Esophagus muscularis mucosa (tissue), 3 donors: ENCODE measurements around the gene KBTBD13.

Source experiments
- POLR2A ChIP-seq: fragments of 450-650 bp; IDR thresholded peaks from one replicate; pipeline ENCODE4 v1.6.1; 2017; ENCODE audit warnings: antibody characterized with exemption, moderate library complexity, mild to moderate bottlenecking, low read depth
- POLR2AphosphoS5 ChIP-seq, 2 donors: sonication (generic); formaldehyde crosslinking; IDR thresholded peaks; one replicate each; pipeline ENCODE4 v1.6.1; 2017; ENCODE audit warnings: antibody characterized with exemption in 2 of 2
- TF ChIP-seq, protein P1 (sequence below), 3 experiments: fragments of 200-600 bp in 2 of 3; fragments of 450-650 bp in 1 of 3; sonication (generic) in 2 of 3; IDR thresholded peaks; one replicate each; pipeline ENCODE4 v1.5.1; 2017 to 2019; ENCODE audit warnings: antibody characterized with exemption in 3 of 3, mild to moderate bottlenecking in 2 of 3, moderate library complexity in 1 of 3

DNA sequence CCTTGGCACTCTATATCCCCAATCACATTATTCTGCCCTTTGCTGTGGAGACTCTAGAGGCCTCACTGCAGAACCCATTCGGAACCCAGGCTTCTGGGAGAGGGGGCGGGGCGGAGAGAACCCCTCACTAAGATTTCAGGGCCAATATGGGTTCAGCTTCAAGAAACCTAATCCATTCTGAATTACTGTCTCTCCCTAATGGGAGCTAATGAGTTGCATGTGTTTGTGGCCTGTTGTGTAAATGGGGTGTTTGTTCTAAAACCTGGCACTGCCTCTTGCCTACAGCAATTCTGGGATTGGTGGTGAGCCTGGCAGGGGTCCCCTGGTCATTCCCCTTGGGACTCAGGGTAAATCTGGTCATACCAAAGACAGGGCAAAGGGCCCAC, 8.2 kb upstream of the KBTBD13 start:
- TF ChIP-seq, protein P1, sequence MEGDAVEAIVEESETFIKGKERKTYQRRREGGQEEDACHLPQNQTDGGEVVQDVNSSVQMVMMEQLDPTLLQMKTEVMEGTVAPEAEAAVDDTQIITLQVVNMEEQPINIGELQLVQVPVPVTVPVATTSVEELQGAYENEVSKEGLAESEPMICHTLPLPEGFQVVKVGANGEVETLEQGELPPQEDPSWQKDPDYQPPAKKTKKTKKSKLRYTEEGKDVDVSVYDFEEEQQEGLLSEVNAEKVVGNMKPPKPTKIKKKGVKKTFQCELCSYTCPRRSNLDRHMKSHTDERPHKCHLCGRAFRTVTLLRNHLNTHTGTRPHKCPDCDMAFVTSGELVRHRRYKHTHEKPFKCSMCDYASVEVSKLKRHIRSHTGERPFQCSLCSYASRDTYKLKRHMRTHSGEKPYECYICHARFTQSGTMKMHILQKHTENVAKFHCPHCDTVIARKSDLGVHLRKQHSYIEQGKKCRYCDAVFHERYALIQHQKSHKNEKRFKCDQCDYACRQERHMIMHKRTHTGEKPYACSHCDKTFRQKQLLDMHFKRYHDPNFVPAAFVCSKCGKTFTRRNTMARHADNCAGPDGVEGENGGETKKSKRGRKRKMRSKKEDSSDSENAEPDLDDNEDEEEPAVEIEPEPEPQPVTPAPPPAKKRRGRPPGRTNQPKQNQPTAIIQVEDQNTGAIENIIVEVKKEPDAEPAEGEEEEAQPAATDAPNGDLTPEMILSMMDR (IDR thresholded peaks at IDR 0.05): no peak
- TF ChIP-seq POLR2AphosphoS5 (IDR thresholded peaks at IDR 0.05) (no peak), POLR2A (no peak)
